Measurements from ENCODE around the gene AKIRIN2. TPM values are rescaled to one million over a fixed set of nuclear protein-coding genes. Genes with fewer than 3 reads are reported as not detected.
"Not testable (repeated sequence)": the region's sequence is repeated elsewhere in the genome, so short reads cannot be mapped to it uniquely, and the experiment has no call there.

AKIRIN2 gene
- total RNA-seq, 1 donor from 2014 or later: 40.0 TPM

GRCh38 chr6:87692086-87692485, 9.9 kb downstream of the AKIRIN2 start:
- H3K4me1 Mint-ChIP-seq (ENCODE audit: low read depth): peaks cover 73% of the 10 kb centered on the region
- H3K27ac Mint-ChIP-seq (ENCODE audit: unreplicated experiment): no peak overlapping the region
- no peak for TF ChIP-seq CTCF (IDR thresholded peaks at IDR 0.05)
- H3K4me3 Mint-ChIP-seq (ENCODE audit: unreplicated experiment): no peak overlapping the region
- no peaks in the 10 kb centered on the region for H3K36me3 Mint-ChIP-seq (ENCODE audit: low read depth)
- H3K9me3 Mint-ChIP-seq (ENCODE audit: low read depth): no peaks in the 10 kb centered on the region
- no peak for DNase-seq (ENCODE audit: low spot score)
- H3K27me3 Mint-ChIP-seq (ENCODE audit: low read depth): no peaks in the 10 kb centered on the region

- H3K27ac Mint-ChIP-seq (ENCODE audit: unreplicated experiment): no peak overlapping the region
- no peak for TF ChIP-seq CTCF (IDR thresholded peaks at IDR 0.05)
- H3K27me3 Mint-ChIP-seq (ENCODE audit: low read depth): no peaks in the 10 kb centered on the region
- H3K9me3 Mint-ChIP-seq (ENCODE audit: low read depth): no peaks in the 10 kb centered on the region
- H3K36me3 Mint-ChIP-seq (ENCODE audit: low read depth): no peaks in the 10 kb centered on the region
- no peak overlapping the region for H3K4me3 Mint-ChIP-seq (ENCODE audit: unreplicated experiment)
- no peak for DNase-seq (ENCODE audit: low spot score)
- H3K4me1 Mint-ChIP-seq (ENCODE audit: low read depth): peaks cover 71% of the 10 kb centered on the region
Measured at GRCh38 chr6:87690441-87690840, 11.6 kb downstream of the AKIRIN2 start.

- not testable (repeated sequence) for H3K27ac Mint-ChIP-seq (ENCODE audit: unreplicated experiment); DNase-seq (ENCODE audit: low spot score); H3K27me3 Mint-ChIP-seq (ENCODE audit: low read depth); H3K9me3 Mint-ChIP-seq (ENCODE audit: low read depth); H3K4me3 Mint-ChIP-seq (ENCODE audit: unreplicated experiment); H3K36me3 Mint-ChIP-seq (ENCODE audit: low read depth)
- H3K4me1 Mint-ChIP-seq (ENCODE audit: low read depth): peaks cover 69% of the 10 kb centered on the region
Measured at GRCh38 chr6:87687893-87688292, 14.1 kb downstream of the AKIRIN2 start.

GRCh38 chr6:87687296-87687695, 14.7 kb downstream of the AKIRIN2 start:
- Mint-ChIP-seq H3K27ac (ENCODE audit: unreplicated experiment) (no peak overlapping the region), H3K4me1 (ENCODE audit: low read depth) (peaks cover 73% of the 10 kb centered on the region), H3K36me3 (ENCODE audit: low read depth) (no peaks in the 10 kb centered on the region), H3K9me3 (ENCODE audit: low read depth) (peaks cover 3% of the 10 kb centered on the region), H3K4me3 (ENCODE audit: unreplicated experiment) (no peak overlapping the region), H3K27me3 (ENCODE audit: low read depth) (no peaks in the 10 kb centered on the region)
- DNase-seq (ENCODE audit: low spot score): no peak
- TF ChIP-seq CTCF (IDR thresholded peaks at IDR 0.05): no peak

GRCh38 chr6:87686636-87687205, 15.3 kb downstream of the AKIRIN2 start:
- H3K4me1 Mint-ChIP-seq (ENCODE audit: low read depth): peaks cover 73% of the 10 kb centered on the region
- H3K36me3 Mint-ChIP-seq (ENCODE audit: low read depth); H3K4me3 Mint-ChIP-seq (ENCODE audit: unreplicated experiment); H3K9me3 Mint-ChIP-seq (ENCODE audit: low read depth); H3K27me3 Mint-ChIP-seq (ENCODE audit: low read depth); H3K27ac Mint-ChIP-seq (ENCODE audit: unreplicated experiment); DNase-seq (ENCODE audit: low spot score): not testable (repeated sequence)

- Mint-ChIP-seq H3K9me3 (ENCODE audit: low read depth) (peaks cover 3% of the 10 kb centered on the region), H3K4me3 (ENCODE audit: unreplicated experiment) (no peak overlapping the region), H3K4me1 (ENCODE audit: low read depth) (peaks cover 68% of the 10 kb centered on the region), H3K27me3 (ENCODE audit: low read depth) (no peaks in the 10 kb centered on the region), H3K27ac (ENCODE audit: unreplicated experiment) (peak overlapping the region; percentile 8), H3K36me3 (ENCODE audit: low read depth) (no peaks in the 10 kb centered on the region)
- no peak for DNase-seq (ENCODE audit: low spot score)
- TF ChIP-seq CTCF (IDR thresholded peaks at IDR 0.05): no peak
Measured at GRCh38 chr6:87684895-87685654, 17.0 kb downstream of the AKIRIN2 start.
